ENCODE measurements around the gene CD247.

CD247 gene

GRCh38 chr1:167483790-167484189 is 34.5 kb downstream of the CD247 start:
- no peak for DNase-seq (ENCODE audit: low read depth)
- H3K4me3 ChIP-seq (ENCODE audit: low read depth, low read length): no peak overlapping the region
- TF ChIP-seq CTCF (IDR thresholded peaks at IDR 0.05; ENCODE audit: low read depth, low read length, missing control alignments): no peak

- no peak for TF ChIP-seq CTCF (IDR thresholded peaks at IDR 0.05; ENCODE audit: low read depth, low read length, missing control alignments)
- no peak for DNase-seq (ENCODE audit: low read depth)
These were observed 36.1 kb downstream of the CD247 start for GRCh38 chr1:167482184-167482583.

GRCh38 chr1:167479331-167479979 is 38.9 kb downstream of the CD247 start:
- no peak for DNase-seq (ENCODE audit: low read depth)
- no peak overlapping the region for H3K4me3 ChIP-seq (ENCODE audit: low read depth, low read length)
- TF ChIP-seq CTCF (IDR thresholded peaks at IDR 0.05; ENCODE audit: low read depth, low read length, missing control alignments): no peak

More at GRCh38 chr1:167482184-167482583, 36.1 kb downstream of the CD247 start:
- H3K4me3 ChIP-seq (ENCODE audit: low read depth, low read length): no peak overlapping the region

GRCh38 chr1:167477986-167478385 is 40.3 kb downstream of the CD247 start:
- no peak for TF ChIP-seq CTCF (IDR thresholded peaks at IDR 0.05; ENCODE audit: low read depth, low read length, missing control alignments)
- H3K4me3 ChIP-seq (ENCODE audit: low read depth, low read length): no peak overlapping the region
- DNase-seq (ENCODE audit: low read depth): no peak

- no peak for TF ChIP-seq CTCF (IDR thresholded peaks at IDR 0.05; ENCODE audit: low read depth, low read length, missing control alignments)
- H3K4me3 ChIP-seq (ENCODE audit: low read depth, low read length): no peak overlapping the region
- no peak for DNase-seq (ENCODE audit: low read depth)
These were observed 42.3 kb downstream of the CD247 start for GRCh38 chr1:167476061-167476460.

GRCh38 chr1:167474191-167474641 is 44.1 kb downstream of the CD247 start:
- no peak overlapping the region for H3K4me3 ChIP-seq (ENCODE audit: low read depth, low read length)
- no peak for DNase-seq (ENCODE audit: low read depth)
- no peak for TF ChIP-seq CTCF (IDR thresholded peaks at IDR 0.05; ENCODE audit: low read depth, low read length, missing control alignments)

- TF ChIP-seq CTCF (IDR thresholded peaks at IDR 0.05; ENCODE audit: low read depth, low read length, missing control alignments): no peak
- no peak for DNase-seq (ENCODE audit: low read depth)
- H3K4me3 ChIP-seq (ENCODE audit: low read depth, low read length): no peak overlapping the region
These were observed 44.6 kb downstream of the CD247 start for GRCh38 chr1:167473761-167474160.
